Measurements from ENCODE around the gene ADCY10.
"Not testable (repeated sequence)": the region's sequence is repeated elsewhere in the genome, so short reads cannot be mapped to it uniquely, and the experiment has no call there.

DNA sequence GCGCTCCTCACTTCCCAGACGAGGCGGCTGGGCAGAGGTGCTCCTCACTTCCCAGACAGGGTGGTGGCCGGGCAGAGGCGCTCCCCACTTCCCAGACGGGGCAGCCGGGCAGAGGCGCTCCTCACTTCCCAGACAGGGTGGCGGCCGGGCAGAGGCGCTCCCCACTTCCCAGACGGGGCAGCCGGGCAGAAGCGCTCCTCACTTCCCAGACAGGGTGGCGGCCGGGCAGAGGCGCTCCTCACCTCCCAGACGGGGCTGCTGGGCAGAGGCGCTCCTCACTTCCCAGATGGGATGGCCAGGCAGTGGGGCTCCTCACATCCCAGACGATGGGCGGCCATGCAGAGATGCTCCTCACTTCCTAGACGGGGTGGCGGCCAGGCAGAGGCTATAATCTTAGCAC is 107.7 kb downstream of the ADCY10 start:
- not testable (repeated sequence) for TF ChIP-seq RXRA (IDR thresholded peaks at IDR 0.05; ENCODE audit: insufficient read depth, low read depth, low read length); ZNF274 (IDR thresholded peaks at IDR 0.05; ENCODE audit: borderline replicate concordance, extremely low read depth, low read length); TBP (IDR thresholded peaks at IDR 0.05; ENCODE audit: low read depth, low read length)
- TF ChIP-seq, protein P1, sequence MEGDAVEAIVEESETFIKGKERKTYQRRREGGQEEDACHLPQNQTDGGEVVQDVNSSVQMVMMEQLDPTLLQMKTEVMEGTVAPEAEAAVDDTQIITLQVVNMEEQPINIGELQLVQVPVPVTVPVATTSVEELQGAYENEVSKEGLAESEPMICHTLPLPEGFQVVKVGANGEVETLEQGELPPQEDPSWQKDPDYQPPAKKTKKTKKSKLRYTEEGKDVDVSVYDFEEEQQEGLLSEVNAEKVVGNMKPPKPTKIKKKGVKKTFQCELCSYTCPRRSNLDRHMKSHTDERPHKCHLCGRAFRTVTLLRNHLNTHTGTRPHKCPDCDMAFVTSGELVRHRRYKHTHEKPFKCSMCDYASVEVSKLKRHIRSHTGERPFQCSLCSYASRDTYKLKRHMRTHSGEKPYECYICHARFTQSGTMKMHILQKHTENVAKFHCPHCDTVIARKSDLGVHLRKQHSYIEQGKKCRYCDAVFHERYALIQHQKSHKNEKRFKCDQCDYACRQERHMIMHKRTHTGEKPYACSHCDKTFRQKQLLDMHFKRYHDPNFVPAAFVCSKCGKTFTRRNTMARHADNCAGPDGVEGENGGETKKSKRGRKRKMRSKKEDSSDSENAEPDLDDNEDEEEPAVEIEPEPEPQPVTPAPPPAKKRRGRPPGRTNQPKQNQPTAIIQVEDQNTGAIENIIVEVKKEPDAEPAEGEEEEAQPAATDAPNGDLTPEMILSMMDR (IDR thresholded peaks at IDR 0.05; ENCODE audit: control extremely low read depth in 1 of 3, insufficient read depth in 1 of 3, low read depth in 1 of 3, low read length in 3 of 3) = not testable (repeated sequence)
